K562 (cell line): Measurements from ENCODE around the gene SHANK1. TPM values are rescaled to one million over a fixed set of nuclear protein-coding genes. Genes with fewer than 3 reads are reported as not detected.

Experiments
- ETV1 ChIP-seq: fragments of 450-650 bp; conservative IDR thresholded peaks from 2 replicates; pipeline ENCODE4 v1.6.1; 2016; ENCODE audit warnings: missing genetic modification characterization, control low read depth, low read depth, missing compliant biosample characterization
- HBP1 ChIP-seq: fragments of 450-650 bp; formaldehyde crosslinking; IDR thresholded peaks from 2 replicates; pipeline ENCODE4 v1.4.0; 2022; ENCODE audit warnings: missing genetic modification characterization
- JUNB ChIP-seq: fragments of 450-650 bp; formaldehyde crosslinking; conservative IDR thresholded peaks from 2 replicates; pipeline ENCODE4 v1.4.0; 2020; ENCODE audit warnings: mild to moderate bottlenecking
- KLF10 ChIP-seq: fragments of 250-450 bp; sonication (Bioruptor Pico); IDR thresholded peaks from 2 replicates; pipeline ENCODE4 v1.6.1; 2021; ENCODE audit warnings: matching md5 sums
- MYBL2 ChIP-seq, 2 experiments: fragments of 450-650 bp in 1 of 2; sonication (generic) in 1 of 2; formaldehyde crosslinking in 1 of 2; IDR thresholded peaks; 2 replicates each; pipeline versions ENCODE4 v1.6.1 to v1.8.1; 2017 to 2022; ENCODE audit warnings: borderline replicate concordance in 1 of 2, inconsistent platforms in 1 of 2, low read depth in 1 of 2, mild to moderate bottlenecking in 1 of 2, missing genetic modification reagents in 1 of 2, moderate library complexity in 1 of 2
- PHB2 ChIP-seq: fragments of 450-650 bp; IDR thresholded peaks from 2 replicates; pipeline ENCODE4 v1.6.1; 2017; ENCODE audit warnings: low read depth
- POU5F1 ChIP-seq: fragments of 150-350 bp; IDR thresholded peaks from 2 replicates; pipeline ENCODE4 v1.6.1; 2014; ENCODE audit warnings: borderline replicate concordance, low read length, low read depth, mild to moderate bottlenecking; ENCODE audit not compliant: partially characterized antibody
- ZNF124 ChIP-seq: sonication (generic); formaldehyde crosslinking; IDR thresholded peaks from 2 replicates; pipeline ENCODE4 v1.8.1; 2022; ENCODE audit warnings: missing genetic modification reagents
- ZNF696 ChIP-seq: fragments of 250-450 bp; sonication (Bioruptor Pico); conservative IDR thresholded peaks from 2 replicates; pipeline ENCODE4 v1.4.0; 2020; ENCODE audit warnings: mild to moderate bottlenecking, moderate library complexity
- polyA plus RNA-seq, 8 experiments: library from polyadenylated mRNA; depleted of rRNA in 4 of 8; stranded (reverse) in 5 of 8; unstranded in 3 of 8; fragments of >200 nt; fragmentation: Nextera tagmentation in 2 of 8; fragmentation: Illumina TruSeq in 1 of 8; extraction: Ambion mirVana in 2 of 8; extraction: Trizol in 1 of 8; gene quantifications; 2 replicates each; pipeline versions ENCODE4 v1.2.1 to v1.2.3, GENCODE V29; 2011 to 2014; ENCODE audit warnings: inconsistent platforms in 1 of 8, missing spikeins in 1 of 8
- total RNA-seq, 7 experiments: library from RNA; depleted of rRNA in 6 of 7; stranded (reverse); fragments of >200 nt in 6 of 7; fragmentation: Illumina TruSeq in 2 of 7; extraction: Trizol in 2 of 7; gene quantifications; 2 replicates each; pipeline versions ENCODE4 v1.2.1 to v1.2.3, GENCODE V29; 2011 to 2021; ENCODE audit warnings: low replicate concordance in 1 of 7
- TF ChIP-seq, protein P1 (sequence below): fragments of 450-650 bp; formaldehyde crosslinking; IDR thresholded peaks from 2 replicates; pipeline ENCODE4 v1.4.0; 2022; ENCODE audit warnings: missing genetic modification characterization
- TF ChIP-seq, protein P2 (sequence below): fragments of 200-800 bp; sonication (Bioruptor generic); IDR thresholded peaks from 2 replicates; pipeline ENCODE4 v1.6.1; 2016; ENCODE audit warnings: missing genetic modification characterization, missing compliant biosample characterization
- TF ChIP-seq, protein P3 (sequence below): sonication (generic); formaldehyde crosslinking; IDR thresholded peaks from 2 replicates; pipeline ENCODE4 v1.8.0; 2023; ENCODE audit warnings: missing genetic modification reagents, mild to moderate bottlenecking, borderline replicate concordance

Gene SHANK1
- total and polyA plus RNA-seq, 9 of the 15 experiments (the other 6 are each of a cell fraction or from before 2014, with no cell fraction given) = 0.33 to 1.3 (median 0.55) TPM; not detected in 2

DNA sequence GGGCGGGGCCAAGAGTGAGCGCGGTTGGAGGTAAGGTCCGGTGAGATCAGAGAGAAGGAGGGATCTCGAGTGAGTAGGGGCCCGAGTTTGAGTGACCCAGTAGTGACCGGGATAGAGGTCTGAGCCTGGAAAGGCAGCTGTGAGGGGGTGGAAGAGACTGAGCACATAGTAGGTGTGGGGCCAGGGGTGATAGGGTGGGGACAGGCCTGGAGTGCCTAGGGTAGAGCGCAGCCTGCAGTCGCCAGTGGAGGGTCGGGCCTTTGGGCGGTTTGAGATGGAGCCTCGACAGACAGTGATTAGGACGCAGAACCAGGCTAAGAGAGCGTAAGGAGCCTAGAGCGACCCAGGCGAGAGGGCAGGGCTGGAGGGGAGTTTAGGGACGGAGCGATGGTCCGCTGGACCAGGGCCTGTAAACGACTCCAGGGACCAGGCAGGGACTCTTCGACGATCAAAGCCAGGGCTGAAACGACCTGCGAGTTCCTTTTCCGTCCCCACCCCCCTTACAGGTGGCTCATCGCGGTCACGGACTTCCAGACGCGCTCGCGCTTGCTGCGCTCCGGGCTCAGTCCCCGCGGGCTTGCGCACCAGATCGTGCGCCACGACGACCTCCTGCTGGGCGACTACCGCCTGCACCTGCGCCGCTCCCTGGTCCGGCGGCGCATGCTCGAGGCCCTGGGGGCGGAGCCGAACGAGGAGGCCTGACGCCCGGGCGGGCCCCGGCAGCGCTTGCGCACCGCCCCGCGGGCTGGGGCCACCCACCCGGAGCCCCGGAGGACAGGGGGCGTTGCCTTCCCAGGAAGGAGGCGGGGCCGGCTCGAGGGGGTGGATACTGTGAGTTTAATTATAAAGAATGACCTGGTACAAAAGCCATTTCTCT is 60.9 kb downstream of the SHANK1 start (continued):
- TF ChIP-seq, protein P1, sequence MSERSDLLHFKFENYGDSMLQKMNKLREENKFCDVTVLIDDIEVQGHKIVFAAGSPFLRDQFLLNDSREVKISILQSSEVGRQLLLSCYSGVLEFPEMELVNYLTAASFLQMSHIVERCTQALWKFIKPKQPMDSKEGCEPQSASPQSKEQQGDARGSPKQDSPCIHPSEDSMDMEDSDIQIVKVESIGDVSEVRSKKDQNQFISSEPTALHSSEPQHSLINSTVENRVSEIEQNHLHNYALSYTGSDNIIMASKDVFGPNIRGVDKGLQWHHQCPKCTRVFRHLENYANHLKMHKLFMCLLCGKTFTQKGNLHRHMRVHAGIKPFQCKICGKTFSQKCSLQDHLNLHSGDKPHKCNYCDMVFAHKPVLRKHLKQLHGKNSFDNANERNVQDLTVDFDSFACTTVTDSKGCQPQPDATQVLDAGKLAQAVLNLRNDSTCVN (CRISPR knock-in tag) = peak; percentile 97
- TF ChIP-seq ETV1 (tag) (no peak), MYBL2 (IDR thresholded peaks at IDR 0.05; ENCODE audit: low read depth) (no peak), MYBL2 (CRISPR knock-in tag; IDR thresholded peaks at IDR 0.05; ENCODE audit: borderline replicate concordance) (no peak), JUNB (CRISPR knock-in tag) (no peak), POU5F1 (peak; percentile 82), ZNF124 (CRISPR knock-in tag) (no peak), KLF10 (CRISPR knock-in tag) (no peak), ZNF696 (CRISPR knock-in tag) (no peak; the same call in 1 of the 2 replicates), PHB2 (0 out of 2 replicates have a peak, but pooled peaks have one; percentile 42), HBP1 (peak; percentile 91)
- TF ChIP-seq, protein P2, sequence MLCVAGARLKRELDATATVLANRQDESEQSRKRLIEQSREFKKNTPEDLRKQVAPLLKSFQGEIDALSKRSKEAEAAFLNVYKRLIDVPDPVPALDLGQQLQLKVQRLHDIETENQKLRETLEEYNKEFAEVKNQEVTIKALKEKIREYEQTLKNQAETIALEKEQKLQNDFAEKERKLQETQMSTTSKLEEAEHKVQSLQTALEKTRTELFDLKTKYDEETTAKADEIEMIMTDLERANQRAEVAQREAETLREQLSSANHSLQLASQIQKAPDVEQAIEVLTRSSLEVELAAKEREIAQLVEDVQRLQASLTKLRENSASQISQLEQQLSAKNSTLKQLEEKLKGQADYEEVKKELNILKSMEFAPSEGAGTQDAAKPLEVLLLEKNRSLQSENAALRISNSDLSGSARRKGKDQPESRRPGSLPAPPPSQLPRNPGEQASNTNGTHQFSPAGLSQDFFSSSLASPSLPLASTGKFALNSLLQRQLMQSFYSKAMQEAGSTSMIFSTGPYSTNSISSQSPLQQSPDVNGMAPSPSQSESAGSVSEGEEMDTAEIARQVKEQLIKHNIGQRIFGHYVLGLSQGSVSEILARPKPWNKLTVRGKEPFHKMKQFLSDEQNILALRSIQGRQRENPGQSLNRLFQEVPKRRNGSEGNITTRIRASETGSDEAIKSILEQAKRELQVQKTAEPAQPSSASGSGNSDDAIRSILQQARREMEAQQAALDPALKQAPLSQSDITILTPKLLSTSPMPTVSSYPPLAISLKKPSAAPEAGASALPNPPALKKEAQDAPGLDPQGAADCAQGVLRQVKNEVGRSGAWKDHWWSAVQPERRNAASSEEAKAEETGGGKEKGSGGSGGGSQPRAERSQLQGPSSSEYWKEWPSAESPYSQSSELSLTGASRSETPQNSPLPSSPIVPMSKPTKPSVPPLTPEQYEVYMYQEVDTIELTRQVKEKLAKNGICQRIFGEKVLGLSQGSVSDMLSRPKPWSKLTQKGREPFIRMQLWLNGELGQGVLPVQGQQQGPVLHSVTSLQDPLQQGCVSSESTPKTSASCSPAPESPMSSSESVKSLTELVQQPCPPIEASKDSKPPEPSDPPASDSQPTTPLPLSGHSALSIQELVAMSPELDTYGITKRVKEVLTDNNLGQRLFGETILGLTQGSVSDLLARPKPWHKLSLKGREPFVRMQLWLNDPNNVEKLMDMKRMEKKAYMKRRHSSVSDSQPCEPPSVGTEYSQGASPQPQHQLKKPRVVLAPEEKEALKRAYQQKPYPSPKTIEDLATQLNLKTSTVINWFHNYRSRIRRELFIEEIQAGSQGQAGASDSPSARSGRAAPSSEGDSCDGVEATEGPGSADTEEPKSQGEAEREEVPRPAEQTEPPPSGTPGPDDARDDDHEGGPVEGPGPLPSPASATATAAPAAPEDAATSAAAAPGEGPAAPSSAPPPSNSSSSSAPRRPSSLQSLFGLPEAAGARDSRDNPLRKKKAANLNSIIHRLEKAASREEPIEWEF = no peak
- TF ChIP-seq, protein P3, sequence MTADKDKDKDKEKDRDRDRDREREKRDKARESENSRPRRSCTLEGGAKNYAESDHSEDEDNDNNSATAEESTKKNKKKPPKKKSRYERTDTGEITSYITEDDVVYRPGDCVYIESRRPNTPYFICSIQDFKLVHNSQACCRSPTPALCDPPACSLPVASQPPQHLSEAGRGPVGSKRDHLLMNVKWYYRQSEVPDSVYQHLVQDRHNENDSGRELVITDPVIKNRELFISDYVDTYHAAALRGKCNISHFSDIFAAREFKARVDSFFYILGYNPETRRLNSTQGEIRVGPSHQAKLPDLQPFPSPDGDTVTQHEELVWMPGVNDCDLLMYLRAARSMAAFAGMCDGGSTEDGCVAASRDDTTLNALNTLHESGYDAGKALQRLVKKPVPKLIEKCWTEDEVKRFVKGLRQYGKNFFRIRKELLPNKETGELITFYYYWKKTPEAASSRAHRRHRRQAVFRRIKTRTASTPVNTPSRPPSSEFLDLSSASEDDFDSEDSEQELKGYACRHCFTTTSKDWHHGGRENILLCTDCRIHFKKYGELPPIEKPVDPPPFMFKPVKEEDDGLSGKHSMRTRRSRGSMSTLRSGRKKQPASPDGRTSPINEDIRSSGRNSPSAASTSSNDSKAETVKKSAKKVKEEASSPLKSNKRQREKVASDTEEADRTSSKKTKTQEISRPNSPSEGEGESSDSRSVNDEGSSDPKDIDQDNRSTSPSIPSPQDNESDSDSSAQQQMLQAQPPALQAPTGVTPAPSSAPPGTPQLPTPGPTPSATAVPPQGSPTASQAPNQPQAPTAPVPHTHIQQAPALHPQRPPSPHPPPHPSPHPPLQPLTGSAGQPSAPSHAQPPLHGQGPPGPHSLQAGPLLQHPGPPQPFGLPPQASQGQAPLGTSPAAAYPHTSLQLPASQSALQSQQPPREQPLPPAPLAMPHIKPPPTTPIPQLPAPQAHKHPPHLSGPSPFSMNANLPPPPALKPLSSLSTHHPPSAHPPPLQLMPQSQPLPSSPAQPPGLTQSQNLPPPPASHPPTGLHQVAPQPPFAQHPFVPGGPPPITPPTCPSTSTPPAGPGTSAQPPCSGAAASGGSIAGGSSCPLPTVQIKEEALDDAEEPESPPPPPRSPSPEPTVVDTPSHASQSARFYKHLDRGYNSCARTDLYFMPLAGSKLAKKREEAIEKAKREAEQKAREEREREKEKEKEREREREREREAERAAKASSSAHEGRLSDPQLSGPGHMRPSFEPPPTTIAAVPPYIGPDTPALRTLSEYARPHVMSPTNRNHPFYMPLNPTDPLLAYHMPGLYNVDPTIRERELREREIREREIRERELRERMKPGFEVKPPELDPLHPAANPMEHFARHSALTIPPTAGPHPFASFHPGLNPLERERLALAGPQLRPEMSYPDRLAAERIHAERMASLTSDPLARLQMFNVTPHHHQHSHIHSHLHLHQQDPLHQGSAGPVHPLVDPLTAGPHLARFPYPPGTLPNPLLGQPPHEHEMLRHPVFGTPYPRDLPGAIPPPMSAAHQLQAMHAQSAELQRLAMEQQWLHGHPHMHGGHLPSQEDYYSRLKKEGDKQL (CRISPR knock-in tag) = peak; percentile 72; the same call in 1 of the 2 replicates
